ENCODE measurements around the gene CLDN4. TPM values are rescaled to one million over a fixed set of nuclear protein-coding genes. Genes with fewer than 3 reads are reported as not detected.

Gene CLDN4
- polyA plus RNA-seq, 1 donor (not counting 4 experiments of a cell fraction or from before 2014, with no cell fraction given): 7.2 TPM

DNA sequence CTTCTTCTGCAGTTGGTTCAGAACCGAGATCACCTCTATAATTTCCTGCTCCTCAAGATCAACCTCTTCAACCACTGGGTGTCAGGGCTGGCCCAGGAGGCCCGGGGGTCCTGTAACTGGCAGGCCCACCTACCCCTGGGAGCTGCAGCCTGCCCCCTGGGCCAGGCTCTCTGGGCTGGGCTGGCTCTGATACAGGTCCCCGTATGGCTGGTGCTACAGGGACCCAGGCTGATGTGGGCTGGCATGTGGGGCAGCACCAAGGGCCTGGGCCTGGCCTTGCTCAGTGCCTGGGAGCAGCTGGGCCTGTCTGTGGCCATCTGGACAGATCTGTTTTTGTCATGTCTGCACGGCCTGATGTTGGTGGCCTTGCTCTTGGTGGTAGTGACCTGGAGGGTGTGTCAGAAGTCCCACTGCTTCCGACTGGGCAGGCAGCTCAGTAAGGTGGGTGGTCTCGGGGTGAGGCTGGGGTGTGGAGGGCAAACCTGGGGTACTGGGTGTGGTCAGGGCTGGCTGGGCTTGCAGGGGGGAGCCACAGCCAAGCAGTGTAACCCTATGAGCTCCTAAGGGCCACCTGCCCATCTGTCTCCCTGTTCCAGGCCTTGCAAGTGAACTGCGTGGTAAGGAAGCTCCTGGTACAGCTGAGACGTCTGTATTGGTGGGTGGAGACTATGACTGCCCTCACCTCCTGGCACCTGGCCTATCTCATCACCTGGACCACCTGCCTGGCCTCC, 34.4 kb downstream of the CLDN4 start:
- H3K4me3 ChIP-seq (ENCODE audit: control insufficient read depth in 2 of 3, extremely low read depth in 1 of 3, insufficient read depth in 2 of 3, low read depth in 1 of 3, low read length in 3 of 3): no peak overlapping the region
- no peaks in the 10 kb centered on the region for H4K20me1 ChIP-seq (ENCODE audit: control insufficient read depth, extremely low read depth, insufficient read depth, low read length)
- no peaks in the 10 kb centered on the region for H3K4me1 ChIP-seq (ENCODE audit: control insufficient read depth, extremely low read depth, insufficient read depth, low read length)
- H3K36me3 ChIP-seq (ENCODE audit: control insufficient read depth in 2 of 2, extremely low read depth in 1 of 2, insufficient read depth in 2 of 2, low read length in 2 of 2): no peaks in the 10 kb centered on the region
- no peaks in the 10 kb centered on the region for H3K9me1 ChIP-seq (ENCODE audit: control insufficient read depth, extremely low read depth, insufficient read depth, low read length)
- no peak overlapping the region for H3K4me2 ChIP-seq (ENCODE audit: control insufficient read depth, extremely low read depth, insufficient read depth, low read depth, low read length)
- no peak overlapping the region for H3K9ac ChIP-seq (ENCODE audit: control insufficient read depth, extremely low read depth, insufficient read depth, low read length)
- no peak for FAIRE-seq
- H2AFZ ChIP-seq (ENCODE audit: control insufficient read depth, low read length): no peak overlapping the region
- H3K27me3 ChIP-seq (ENCODE audit: control insufficient read depth, extremely low read depth, insufficient read depth, low read length): no peaks in the 10 kb centered on the region
- TF ChIP-seq, protein P1, sequence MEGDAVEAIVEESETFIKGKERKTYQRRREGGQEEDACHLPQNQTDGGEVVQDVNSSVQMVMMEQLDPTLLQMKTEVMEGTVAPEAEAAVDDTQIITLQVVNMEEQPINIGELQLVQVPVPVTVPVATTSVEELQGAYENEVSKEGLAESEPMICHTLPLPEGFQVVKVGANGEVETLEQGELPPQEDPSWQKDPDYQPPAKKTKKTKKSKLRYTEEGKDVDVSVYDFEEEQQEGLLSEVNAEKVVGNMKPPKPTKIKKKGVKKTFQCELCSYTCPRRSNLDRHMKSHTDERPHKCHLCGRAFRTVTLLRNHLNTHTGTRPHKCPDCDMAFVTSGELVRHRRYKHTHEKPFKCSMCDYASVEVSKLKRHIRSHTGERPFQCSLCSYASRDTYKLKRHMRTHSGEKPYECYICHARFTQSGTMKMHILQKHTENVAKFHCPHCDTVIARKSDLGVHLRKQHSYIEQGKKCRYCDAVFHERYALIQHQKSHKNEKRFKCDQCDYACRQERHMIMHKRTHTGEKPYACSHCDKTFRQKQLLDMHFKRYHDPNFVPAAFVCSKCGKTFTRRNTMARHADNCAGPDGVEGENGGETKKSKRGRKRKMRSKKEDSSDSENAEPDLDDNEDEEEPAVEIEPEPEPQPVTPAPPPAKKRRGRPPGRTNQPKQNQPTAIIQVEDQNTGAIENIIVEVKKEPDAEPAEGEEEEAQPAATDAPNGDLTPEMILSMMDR (optimal IDR thresholded peaks at IDR 0.05 in 1 of 3, IDR thresholded peaks at IDR 0.05 in 1 of 3, conservative IDR thresholded peaks at IDR 0.05 in 1 of 3; ENCODE audit: extremely low read depth in 1 of 3, insufficient read depth in 2 of 3, low read length in 3 of 3): no peak
- TF ChIP-seq EZH2 (IDR thresholded peaks at IDR 0.05; ENCODE audit: low read length): no peak
- H3K9me3 ChIP-seq (ENCODE audit: control insufficient read depth, low read depth, low read length): no peaks in the 10 kb centered on the region
- DNase-seq (ENCODE audit: low read depth, low spot score): no peak
- no peak overlapping the region for H3K27ac ChIP-seq (ENCODE audit: control insufficient read depth, insufficient read depth, low read length)
- dilution Hi-C loops (cut with MboI; ENCODE audit: extremely low pct_ligation_motif_present, low sequenced_read_pairs): loop anchor here (25.0 kb wide), 1 partner anchor 97 kb away; no protein-coding TSS in a partner anchor
- no peaks in the 10 kb centered on the region for H3K79me2 ChIP-seq (ENCODE audit: control insufficient read depth, insufficient read depth, low read length)

DNA sequence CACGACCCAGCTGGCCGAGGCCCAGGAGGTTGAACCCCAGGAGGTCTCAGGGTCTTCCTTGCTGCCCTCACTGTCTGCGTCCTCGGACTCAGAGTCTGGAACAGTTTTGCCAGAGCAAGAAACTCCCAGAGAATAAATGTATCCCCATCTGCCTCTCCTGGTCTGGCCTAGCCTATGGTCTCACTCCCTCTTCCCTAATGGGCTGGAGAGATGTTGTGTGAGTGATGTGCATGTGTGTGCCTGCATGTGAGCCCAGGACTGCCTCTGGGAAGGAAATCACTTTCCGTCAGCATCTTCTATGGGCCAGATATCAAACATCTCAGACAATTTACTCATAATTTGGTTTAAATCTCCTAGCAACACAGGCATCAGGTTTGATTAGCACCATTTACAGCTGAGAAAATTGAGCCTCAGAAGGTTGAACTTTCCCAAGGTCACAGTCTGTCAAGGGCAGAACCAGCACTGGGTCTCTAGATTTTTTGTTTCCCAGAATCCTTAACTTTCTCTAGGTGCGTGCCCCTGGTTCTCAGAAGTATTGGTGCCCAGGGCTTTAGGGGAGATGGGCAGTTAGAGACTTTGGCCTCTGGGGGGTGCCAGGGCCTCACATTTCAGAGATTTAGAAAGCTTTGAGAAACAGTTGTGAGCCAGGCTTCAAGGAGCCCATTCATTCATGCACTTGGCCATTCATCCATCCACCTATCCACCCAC, 35.1 kb downstream of the CLDN4 start:
- H3K4me2 ChIP-seq (ENCODE audit: control insufficient read depth, extremely low read depth, insufficient read depth, low read depth, low read length): no peak overlapping the region
- H3K27ac ChIP-seq (ENCODE audit: control insufficient read depth, insufficient read depth, low read length): no peak overlapping the region
- no peaks in the 10 kb centered on the region for H4K20me1 ChIP-seq (ENCODE audit: control insufficient read depth, extremely low read depth, insufficient read depth, low read length)
- H3K79me2 ChIP-seq (ENCODE audit: control insufficient read depth, insufficient read depth, low read length): no peaks in the 10 kb centered on the region
- no peak overlapping the region for H2AFZ ChIP-seq (ENCODE audit: control insufficient read depth, low read length)
- dilution Hi-C loops (cut with MboI; ENCODE audit: extremely low pct_ligation_motif_present, low sequenced_read_pairs): loop anchor here (25.0 kb wide), 1 partner anchor 96 kb away; no protein-coding TSS in a partner anchor
- H3K9ac ChIP-seq (ENCODE audit: control insufficient read depth, extremely low read depth, insufficient read depth, low read length): no peak overlapping the region
- H3K36me3 ChIP-seq (ENCODE audit: control insufficient read depth in 2 of 2, extremely low read depth in 1 of 2, insufficient read depth in 2 of 2, low read length in 2 of 2): no peaks in the 10 kb centered on the region
- no peak overlapping the region for H3K4me3 ChIP-seq (ENCODE audit: control insufficient read depth in 2 of 3, extremely low read depth in 1 of 3, insufficient read depth in 2 of 3, low read depth in 1 of 3, low read length in 3 of 3)
- H3K4me1 ChIP-seq (ENCODE audit: control insufficient read depth, extremely low read depth, insufficient read depth, low read length): no peaks in the 10 kb centered on the region
- peak; percentile 39 for FAIRE-seq
- no peaks in the 10 kb centered on the region for H3K9me1 ChIP-seq (ENCODE audit: control insufficient read depth, extremely low read depth, insufficient read depth, low read length)
- DNase-seq (ENCODE audit: low read depth, low spot score): no peak
- H3K9me3 ChIP-seq (ENCODE audit: control insufficient read depth, low read depth, low read length): no peaks in the 10 kb centered on the region
- H3K27me3 ChIP-seq (ENCODE audit: control insufficient read depth, extremely low read depth, insufficient read depth, low read length): no peaks in the 10 kb centered on the region
- TF ChIP-seq, protein P1 (optimal IDR thresholded peaks at IDR 0.05 in 1 of 3, IDR thresholded peaks at IDR 0.05 in 1 of 3, conservative IDR thresholded peaks at IDR 0.05 in 1 of 3; ENCODE audit: extremely low read depth in 1 of 3, insufficient read depth in 2 of 3, low read length in 3 of 3): peak; percentile 59 to 65 (median 59)
- TF ChIP-seq EZH2 (IDR thresholded peaks at IDR 0.05; ENCODE audit: low read length): no peak
